Stimulated activated CD4-positive, alpha-beta T cell treated with anti-CD3 and anti-CD28 coated beads, Interleukin-12 subunit alpha, Interleukin-12 subunit beta, amount 100 ng/mL, for 48 hours (primary cell): ENCODE data around the gene POU5F2.

Source experiments
- DNase-seq, 3 donors: peaks; one replicate each; pipeline ENCODE4 v3.0.0-alpha.2; 2020; ENCODE audit warnings: low read depth in 2 of 3, low spot score in 1 of 3

Gene POU5F2

GRCh38 chr5:93741136-93741811 lies at the start of gene POU5F2:
POU5F2 (minus strand) TSS chr5:93741600; CDS start chr5:93741563, 37 bp downstream.
- DNase-seq, result no peak

- DNase-seq, result no peak
Measured at GRCh38 chr5:93790401-93790800, 49.0 kb upstream of the POU5F2 start.

- DNase-seq, result no peak
Measured at GRCh38 chr5:93789173-93790067, 48.0 kb upstream of the POU5F2 start.

- DNase-seq, result no peak
Measured at GRCh38 chr5:93787598-93787997, 46.2 kb upstream of the POU5F2 start.

- no peak for DNase-seq
Measured at GRCh38 chr5:93785475-93785874, 44.1 kb upstream of the POU5F2 start.

- DNase-seq, result no peak
Measured at GRCh38 chr5:93782978-93783377, 41.6 kb upstream of the POU5F2 start.

GRCh38 chr5:93777620-93778019 lies 36.2 kb upstream of the POU5F2 start:
- DNase-seq, result no peak

- no peak for DNase-seq
Measured at GRCh38 chr5:93756372-93756771, 15.0 kb upstream of the POU5F2 start.

GRCh38 chr5:93755716-93756115 lies 14.3 kb upstream of the POU5F2 start:
- no peak for DNase-seq

- DNase-seq, result no peak
Measured at GRCh38 chr5:93748875-93749397, 7.5 kb upstream of the POU5F2 start.

- DNase-seq, result no peak
Measured at GRCh38 chr5:93746406-93747056, 5.1 kb upstream of the POU5F2 start.

GRCh38 chr5:93736284-93736683 lies 5.1 kb downstream of the POU5F2 start:
- no peak for DNase-seq

- no peak for DNase-seq
Measured at GRCh38 chr5:93735378-93735777, 6.0 kb downstream of the POU5F2 start.

- no peak for DNase-seq
Measured at GRCh38 chr5:93731987-93732386, 9.4 kb downstream of the POU5F2 start.

- no peak for DNase-seq
Measured at GRCh38 chr5:93726595-93726994, 14.8 kb downstream of the POU5F2 start.

GRCh38 chr5:93724791-93725190 lies 16.6 kb downstream of the POU5F2 start:
- DNase-seq, result no peak

GRCh38 chr5:93723681-93724080 lies 17.7 kb downstream of the POU5F2 start:
- DNase-seq, result no peak

GRCh38 chr5:93723005-93723404 lies 18.4 kb downstream of the POU5F2 start:
- DNase-seq, result no peak

GRCh38 chr5:93722588-93722987 lies 18.8 kb downstream of the POU5F2 start:
- no peak for DNase-seq

- DNase-seq, result no peak
Measured at GRCh38 chr5:93721511-93721910, 19.9 kb downstream of the POU5F2 start.

- no peak for DNase-seq
Measured at GRCh38 chr5:93721071-93721470, 20.3 kb downstream of the POU5F2 start.

GRCh38 chr5:93717162-93717561 lies 24.2 kb downstream of the POU5F2 start:
- DNase-seq, result no peak
